GM12878 (cell line): ENCODE data around the gene SLC50A1. TPM values are rescaled to one million over a fixed set of nuclear protein-coding genes. Genes with fewer than 3 reads are reported as not detected.

Experiments used
- ATAC-seq: fragments of 200-7000 bp; cut with Tn5 transposase; 3 replicates; pipeline ENCODE4 v1.9.1; 2020; ENCODE audit warnings: mild to moderate bottlenecking, moderate library complexity
- BruUV-seq: library from RNA; stranded (reverse); fragments of 400-500 nt; replicated peaks from 2 replicates; lab custom pipeline; 2021; lab: Mats Ljungman, UMichigan
- CTCF ChIA-PET: fragments of 300-600 bp; sonication (Branson Sonifier 250); formaldehyde crosslinking; extraction: SDS; loops from one replicate; lab custom pipeline; 2021; ENCODE audit warnings: inconsistent platforms; lab: Yijun Ruan, JAX
- POLR2A ChIA-PET: fragments of 350-600 bp; formaldehyde crosslinking; extraction: SDS; loops from one replicate; lab custom pipeline; 2021; ENCODE audit warnings: inconsistent platforms; lab: Charles Lee
- RAD21 ChIA-PET: fragments of 300-600 bp; sonication (Branson Sonifier 250); formaldehyde crosslinking; loops from one replicate; lab custom pipeline; 2023; ENCODE audit warnings: antibody characterized with exemption; ENCODE audit not compliant: unreplicated experiment; lab: Charles Lee
- SMC1A ChIA-PET: fragments of 300-600 bp; sonication (Branson Sonifier 250); formaldehyde crosslinking; loops from one replicate; lab custom pipeline; 2023; ENCODE audit not compliant: unreplicated experiment, uncharacterized antibody; lab: Charles Lee
- DNase-seq: peaks from one replicate; pipeline ENCODE4 v3.0.0-alpha.2; 2011; ENCODE audit warnings: low read depth, low spot score
- FAIRE-seq: peaks from 3 replicates; lab custom pipeline; 2011; peaks lifted over from hg19 to GRCh38; lab: Jason Lieb, UNC
- H2AFZ ChIP-seq: 2 replicates; pipeline ENCODE4 v1.6.0; 2011; ENCODE audit warnings: low read depth, low read length, control low read depth; ENCODE audit not compliant: control insufficient read depth
- H3K27ac ChIP-seq: 2 replicates; pipeline ENCODE4 v1.5.1; 2011; ENCODE audit warnings: control low read depth; ENCODE audit not compliant: control insufficient read depth, insufficient read depth
- H3K27me3 ChIP-seq, 2 experiments: replicated peaks in 1 of 2; 2 replicates each; pipeline versions ENCODE4 v1.6.0 to v1.6.1; 2011; ENCODE audit warnings: low read length in 1 of 2; ENCODE audit not compliant: control insufficient read depth in 2 of 2, insufficient read depth in 2 of 2
- H3K36me3 ChIP-seq, 2 experiments: 2 replicates each; pipeline ENCODE4 v1.5.1; 2011; ENCODE audit warnings: low read length in 1 of 2; ENCODE audit not compliant: control insufficient read depth in 2 of 2, insufficient read depth in 2 of 2
- H3K4me1 ChIP-seq: 2 replicates; pipeline ENCODE4 v1.6.1; 2011; ENCODE audit warnings: mild to moderate bottlenecking, low read length, moderate library complexity, mixed read lengths; ENCODE audit not compliant: control insufficient read depth, insufficient read depth
- H3K4me2 ChIP-seq: 2 replicates; pipeline ENCODE4 v1.6.0; 2011; ENCODE audit warnings: control low read depth; ENCODE audit not compliant: control insufficient read depth, insufficient read depth
- H3K4me3 ChIP-seq: fragments of 200-600 bp; sonication (generic); 2 replicates; pipeline ENCODE4 v1.5.1; 2016
- H3K79me2 ChIP-seq: 2 replicates; pipeline ENCODE4 v1.6.0; 2011; ENCODE audit warnings: low read length; ENCODE audit not compliant: control insufficient read depth, insufficient read depth
- H3K9ac ChIP-seq: 2 replicates; pipeline ENCODE4 v1.8.0; 2011; ENCODE audit warnings: low read length, control low read depth, mixed read lengths; ENCODE audit not compliant: control insufficient read depth, insufficient read depth
- H3K9me3 ChIP-seq: replicated peaks from 3 replicates; pipeline ENCODE4 v1.5.1; 2011; ENCODE audit warnings: mild to moderate bottlenecking, low read length; ENCODE audit not compliant: control insufficient read depth, insufficient read depth
- H4K20me1 ChIP-seq: 2 replicates; pipeline ENCODE4 v1.6.0; 2011; ENCODE audit not compliant: control insufficient read depth, insufficient read depth
- ATF7 ChIP-seq: fragments of 450-650 bp; IDR thresholded peaks from 2 replicates; pipeline ENCODE4 v1.6.1; 2016; ENCODE audit warnings: low read depth, mild to moderate bottlenecking
- CHD4 ChIP-seq: fragments of 200-600 bp; sonication (generic); IDR thresholded peaks from 2 replicates; pipeline ENCODE4 v1.6.1; 2016; ENCODE audit warnings: mild to moderate bottlenecking
- CREB1 ChIP-seq: IDR thresholded peaks from 2 replicates; pipeline ENCODE4 v1.6.1; 2012; ENCODE audit warnings: low read depth, mild to moderate bottlenecking, inconsistent platforms
- CREM ChIP-seq: IDR thresholded peaks from 2 replicates; pipeline ENCODE4 v1.6.1; 2014; ENCODE audit warnings: antibody characterized with exemption, low read depth
- E4F1 ChIP-seq: fragments of 450-650 bp; IDR thresholded peaks from 2 replicates; pipeline ENCODE4 v1.6.1; 2018; ENCODE audit warnings: borderline replicate concordance, mild to moderate bottlenecking; ENCODE audit not compliant: partially characterized antibody
- ELK1 ChIP-seq: IDR thresholded peaks from 2 replicates; pipeline ENCODE4 v1.6.1; 2012; ENCODE audit warnings: low read depth, low read length, improper control_type of control experiment
- IKZF1 ChIP-seq: fragments of 450-650 bp; conservative IDR thresholded peaks from 2 replicates; pipeline ENCODE4 v1.6.1; 2017; ENCODE audit warnings: antibody characterized with exemption, mild to moderate bottlenecking
- MXI1 ChIP-seq: fragments of 150-350 bp; IDR thresholded peaks from 2 replicates; pipeline ENCODE4 v1.6.1; 2011; ENCODE audit warnings: low read depth, mild to moderate bottlenecking, inconsistent platforms, low read length, improper control_type of control experiment
- MYB ChIP-seq: fragments of 150-350 bp; IDR thresholded peaks from 2 replicates; pipeline ENCODE4 v1.6.1; 2014; ENCODE audit warnings: mild to moderate bottlenecking, low read depth, low read length, borderline replicate concordance
- NBN ChIP-seq: fragments of 450-650 bp; IDR thresholded peaks from 2 replicates; pipeline ENCODE4 v1.6.1; 2016
- NFYB ChIP-seq: IDR thresholded peaks from 2 replicates; pipeline ENCODE4 v1.6.1; 2011; ENCODE audit warnings: low read depth, mild to moderate bottlenecking, low read length, improper control_type of control experiment, moderate library complexity; ENCODE audit not compliant: insufficient read depth
- NRF1 ChIP-seq: conservative IDR thresholded peaks from 2 replicates; pipeline ENCODE4 v1.6.1; 2011; ENCODE audit warnings: mild to moderate bottlenecking, low read depth, low read length, improper control_type of control experiment
- POLR2A ChIP-seq: IDR thresholded peaks from 2 replicates; pipeline ENCODE4 v1.6.1; 2011; ENCODE audit warnings: low read depth, mild to moderate bottlenecking, low read length
- POU2F2 ChIP-seq: IDR thresholded peaks from 3 replicates; pipeline ENCODE4 v1.6.1; 2011; ENCODE audit warnings: low read depth, mild to moderate bottlenecking, low read length, borderline replicate concordance
- RCOR1 ChIP-seq: conservative IDR thresholded peaks from 2 replicates; pipeline ENCODE4 v1.6.1; 2012; ENCODE audit warnings: low read depth, low read length, improper control_type of control experiment
- TCF3 ChIP-seq: IDR thresholded peaks from 2 replicates; pipeline ENCODE4 v1.6.1; 2012; ENCODE audit warnings: low read depth, mild to moderate bottlenecking, low read length, borderline replicate concordance; ENCODE audit not compliant: insufficient read depth
- ZBTB11 ChIP-seq: fragments of 450-650 bp; formaldehyde crosslinking; IDR thresholded peaks from 2 replicates; pipeline ENCODE4 v1.5.0; 2022; ENCODE audit warnings: mild to moderate bottlenecking, missing genetic modification characterization
- ZNF24 ChIP-seq: fragments of 450-650 bp; IDR thresholded peaks from 2 replicates; pipeline ENCODE4 v1.6.1; 2017; ENCODE audit warnings: antibody characterized with exemption, mild to moderate bottlenecking
- WGBS: methylation state at CpG from one replicate; pipeline ENCODE4 v1.1.6; 2016; ENCODE audit warnings: low lambda C conversion rate; ENCODE audit not compliant: insufficient replicate concordance, insufficient coverage; ENCODE audit errors: missing lambda C conversion rate; 5-methylcytosine and 5-hydroxymethylcytosine counted together
- in situ Hi-C: fragments of 300-500 bp; cut with MboI; formaldehyde crosslinking; loops from 9 replicates; pipeline ENCODE4 v1.14.3; 2018; ENCODE audit warnings: mixed read lengths
- intact Hi-C: fragments of 100-400 bp; cut with micrococcal nuclease; formaldehyde crosslinking; loops from one replicate; pipeline ENCODE4 v1.14.2; 2022; ENCODE audit not compliant: unreplicated experiment
- polyA plus RNA-seq, 11 experiments: library from polyadenylated mRNA; depleted of rRNA in 4 of 11; unstranded in 6 of 11; stranded (reverse) in 5 of 11; fragments of >200 nt; fragmentation: Nextera tagmentation in 4 of 11; fragmentation: Illumina TruSeq in 1 of 11; extraction: Ambion mirVana in 4 of 11; extraction: Trizol in 1 of 11; gene quantifications; 1 replicate in 1 of 11; 2 replicates in 10 of 11; pipeline versions ENCODE4 v1.2.1 to v1.2.3, GENCODE V29; 2011 to 2016; ENCODE audit warnings: inconsistent platforms in 2 of 11, missing spikeins in 2 of 11, low read depth in 1 of 11
- total RNA-seq, 4 experiments: library from RNA; depleted of rRNA in 3 of 4; stranded (reverse); fragments of >200 nt in 3 of 4; fragmentation: Illumina TruSeq in 1 of 4; extraction: Trizol in 1 of 4; gene quantifications; 2 replicates each; pipeline versions ENCODE4 v1.2.1 to v1.2.3, GENCODE V29; 2013 to 2021

Gene SLC50A1
- total and polyA plus RNA-seq, 10 of the 15 experiments (the other 5 are each of a cell fraction or from before 2014, with no cell fraction given): 32.5 to 85.6 (median 54.0) TPM

- peak within 1 kb of the TSS; percentile 89 for H3K9ac ChIP-seq
- POLR2A ChIA-PET: interaction anchor here (1.6 kb wide), 1 partner anchor 55 kb away, joined by 4 read pairs; no protein-coding TSS in a partner anchor
- H3K4me3 ChIP-seq: peak within 1 kb of the TSS; percentile 81
- intact Hi-C loops: loop anchor here (5.0 kb wide), 1 partner anchor 32 kb away; the partner anchor contains the start of genes KRTCAP2 and TRIM46
- SMC1A ChIA-PET: no interaction called here
- RAD21 ChIA-PET: no interaction called here
- WGBS: under 1% methylated on average over 42 of the region's 42 CpGs
- no peaks in the 10 kb centered on the region for H3K27me3 ChIP-seq
- peak within 1 kb of the TSS; percentile 88 for H3K4me2 ChIP-seq
- BruUV-seq: TSS peak; percentile 92
- FAIRE-seq (peak; percentile 7), DNase-seq (no peak), ATAC-seq (peak; percentile 80)
- no peaks in the 10 kb centered on the region for H4K20me1 ChIP-seq
- peaks cover 0 to 3% of the 10 kb centered on the region in 2 experiments; a peak in 2 of 4 replicates for H3K36me3 ChIP-seq
- peak within 1 kb of the TSS; percentile 81 for H3K27ac ChIP-seq
- H3K79me2 ChIP-seq: peaks cover 30% of the 10 kb centered on the region
- peaks cover 13% of the 10 kb centered on the region for H3K4me1 ChIP-seq
- in situ Hi-C loops: no loop called here
- CTCF ChIA-PET: interaction anchor here (1.0 kb wide), 1 partner anchor 54 kb away, joined by 3 read pairs; no protein-coding TSS in a partner anchor
- H2AFZ ChIP-seq: peak within 1 kb of the TSS; percentile 94
- H3K9me3 ChIP-seq: no peaks in the 10 kb centered on the region
- TF ChIP-seq NFYB: no peak
- no peak for TF ChIP-seq NRF1
- TF ChIP-seq NBN: peak; percentile 81
- TF ChIP-seq CREM: peak; percentile 78; the same call in 1 of the 2 replicates
- peak; percentile 24 for TF ChIP-seq E4F1
- no peak for TF ChIP-seq MYB
- peak; percentile 76 for TF ChIP-seq POLR2A
- peak; percentile 48; the same call in 1 of the 3 replicates for TF ChIP-seq POU2F2
- no peak for TF ChIP-seq MXI1
- peak; percentile 35; the same call in 1 of the 2 replicates for TF ChIP-seq ATF7
- TF ChIP-seq RCOR1: no peak
- TF ChIP-seq TCF3: no peak
- peak; percentile 61; the same call in 1 of the 2 replicates for TF ChIP-seq CREB1
- TF ChIP-seq CHD4: no peak
- peak; percentile 93 for TF ChIP-seq IKZF1
- no peak for TF ChIP-seq ZNF24
- TF ChIP-seq ELK1: peak; percentile 69; the same call in 1 of the 2 replicates
- peak; percentile 86 for TF ChIP-seq ZBTB11 (CRISPR knock-in tag)
Observed at GRCh38 chr1:155139895-155140629, 4.4 kb downstream of the SLC50A1 start, which contains the start of gene DPM3. TSS of gene DPM3 (minus strand) at chr1:155140531. CDS start at chr1:155140240, 291 bp downstream.
